OCI-LY3 (cell line): ENCODE measurements around the gene BCL7A.

Experiments
- H2AFZ ChIP-seq: fragments of 200-600, 300-600 bp; shearing (Covaris generic); 2 replicates; pipeline ENCODE4 v1.6.0; 2014; ENCODE audit warnings: antibody characterized with exemption, low read depth, low read length
- H3K27ac ChIP-seq: fragments of 200-600, 300-600 bp; sonication (generic); 2 replicates; pipeline ENCODE4 v1.5.1; 2014; ENCODE audit warnings: mild to moderate bottlenecking, low read length, moderate library complexity, mixed read lengths
- H3K27me3 ChIP-seq: fragments of 200-600, 300-600 bp; sonication (generic); 2 replicates; pipeline ENCODE4 v1.6.1; 2014; ENCODE audit warnings: low read depth, low read length, mixed read lengths
- H3K36me3 ChIP-seq: fragments of 200-600, 300-600 bp; sonication (generic); replicated peaks from 2 replicates; pipeline ENCODE3; 2014; ENCODE audit warnings: low read depth, low read length, mixed read lengths
- H3K4me1 ChIP-seq: fragments of 300-600, 200-600 bp; sonication (generic); 2 replicates; pipeline ENCODE4 v1.6.1; 2014; ENCODE audit warnings: low read length, mixed read lengths
- H3K4me2 ChIP-seq: fragments of 200-600, 300-600 bp; sonication (generic); 2 replicates; pipeline ENCODE4 v1.6.1; 2014; ENCODE audit warnings: low read length, mixed read lengths
- H3K4me3 ChIP-seq: fragments of 300-600, 200-600 bp; sonication (generic); 2 replicates; pipeline ENCODE4 v1.5.1; 2014; ENCODE audit warnings: antibody characterized with exemption, mild to moderate bottlenecking, low read length, moderate library complexity
- H3K79me2 ChIP-seq: fragments of 300-600, 200-600 bp; shearing (Covaris generic); 2 replicates; pipeline ENCODE4 v1.6.1; 2014; ENCODE audit warnings: mild to moderate bottlenecking, low read length, mixed read lengths
- H3K9ac ChIP-seq: fragments of 300-600, 200-600 bp; shearing (Covaris generic); 2 replicates; pipeline ENCODE4 v1.6.0; 2014; ENCODE audit warnings: mild to moderate bottlenecking, low read length, moderate library complexity
- H3K9me3 ChIP-seq: fragments of 200-600, 300-600 bp; shearing (Covaris generic); 2 replicates; pipeline ENCODE4 v1.6.1; 2014; ENCODE audit warnings: low read length, mixed read lengths; ENCODE audit not compliant: insufficient read depth
- H4K20me1 ChIP-seq: fragments of 200-600, 300-600 bp; sonication (generic); 2 replicates; pipeline ENCODE4 v1.6.1; 2016; ENCODE audit warnings: low read length, mixed read lengths; ENCODE audit not compliant: insufficient read depth
- CTCF ChIP-seq: fragments of 200-600, 300-600 bp; sonication (generic); IDR thresholded peaks from 2 replicates; pipeline ENCODE4 v1.5.1; 2014; ENCODE audit warnings: antibody characterized with exemption, low read length, low read depth
- EZH2phosphoT487 ChIP-seq: fragments of 200-600 bp; shearing (Covaris generic); IDR thresholded peaks from 2 replicates; pipeline ENCODE4 v1.6.1; 2018; ENCODE audit warnings: antibody characterized with exemption, mixed run types, low read depth

BCL7A gene

GRCh38 chr12:122013791-122014590 is 7.7 kb upstream of the BCL7A start:
- H3K9me3 ChIP-seq, result peaks cover 17% of the 10 kb centered on the region; the same call in 1 of the 2 replicates
- peaks cover 3% of the 10 kb centered on the region for H3K36me3 ChIP-seq
- peak overlapping the region; percentile 56 for H3K4me2 ChIP-seq
- peak overlapping the region; percentile 68; the same call in 1 of the 2 replicates for H2AFZ ChIP-seq
- TF ChIP-seq EZH2phosphoT487, result no peak
- no peak for TF ChIP-seq CTCF
- H3K4me3 ChIP-seq, result peak overlapping the region; percentile 22; the same call in 1 of the 2 replicates
- H4K20me1 ChIP-seq, result no peaks in the 10 kb centered on the region
- no peak overlapping the region for H3K9ac ChIP-seq
- peaks cover 8% of the 10 kb centered on the region; the same call in 1 of the 2 replicates for H3K27me3 ChIP-seq
- H3K79me2 ChIP-seq, result no peaks in the 10 kb centered on the region
- no peak overlapping the region for H3K27ac ChIP-seq
- peaks cover 23% of the 10 kb centered on the region for H3K4me1 ChIP-seq

GRCh38 chr12:122014781-122015180 is 6.9 kb upstream of the BCL7A start:
- Histone ChIP-seq H3K9me3 (peaks cover 25% of the 10 kb centered on the region; the same call in 1 of the 2 replicates), H4K20me1 (no peaks in the 10 kb centered on the region), H3K9ac (no peak overlapping the region), H3K4me3 (no peak overlapping the region), H3K27me3 (0 out of 2 replicates have a peak, but pooled peaks cover 1% of the 10 kb centered on the region), H3K36me3 (peaks cover 8% of the 10 kb centered on the region), H3K79me2 (no peaks in the 10 kb centered on the region), H2AFZ (no peak overlapping the region), H3K4me1 (peaks cover 17% of the 10 kb centered on the region), H3K27ac (no peak overlapping the region), H3K4me2 (peak overlapping the region; percentile 56)
- TF ChIP-seq EZH2phosphoT487, result no peak
- no peak for TF ChIP-seq CTCF

- Histone ChIP-seq H3K9ac (no peak overlapping the region), H4K20me1 (no peaks in the 10 kb centered on the region), H3K27ac (no peak overlapping the region), H3K9me3 (peaks cover 17% of the 10 kb centered on the region; the same call in 1 of the 2 replicates), H3K79me2 (peaks cover 32% of the 10 kb centered on the region), H3K4me2 (no peak overlapping the region), H2AFZ (no peak overlapping the region), H3K4me3 (no peak overlapping the region), H3K4me1 (peaks cover 23% of the 10 kb centered on the region), H3K36me3 (peaks cover 9% of the 10 kb centered on the region), H3K27me3 (no peaks in the 10 kb centered on the region)
- no peak for TF ChIP-seq CTCF
- no peak for TF ChIP-seq EZH2phosphoT487
Observed at GRCh38 chr12:122018457-122018856, 3.2 kb upstream of the BCL7A start.

- Histone ChIP-seq H3K4me1 (peaks cover 23% of the 10 kb centered on the region), H4K20me1 (no peaks in the 10 kb centered on the region; the same call in 1 of the 2 replicates), H3K9me3 (peaks cover 17% of the 10 kb centered on the region; the same call in 1 of the 2 replicates), H3K4me3 (no peak overlapping the region), H3K9ac (no peak overlapping the region), H2AFZ (no peak overlapping the region), H3K27ac (no peak overlapping the region), H3K79me2 (peaks cover 37% of the 10 kb centered on the region), H3K27me3 (no peaks in the 10 kb centered on the region), H3K36me3 (peaks cover 9% of the 10 kb centered on the region), H3K4me2 (no peak overlapping the region)
- TF ChIP-seq CTCF (no peak), EZH2phosphoT487 (no peak)
Observed at GRCh38 chr12:122018937-122019336, 2.7 kb upstream of the BCL7A start.
